Prostate gland (tissue), 2 donors: ENCODE measurements around the gene TAF11L13.
"Not testable (repeated sequence)": the region's sequence is repeated elsewhere in the genome, so short reads cannot be mapped to it uniquely, and the experiment has no call there.

Source experiments
- POLR2A ChIP-seq: fragments of 450-650 bp; IDR thresholded peaks from one replicate; pipeline ENCODE4 v1.6.1; 2016; ENCODE audit warnings: antibody characterized with exemption, mild to moderate bottlenecking
- POLR2AphosphoS5 ChIP-seq: sonication (generic); formaldehyde crosslinking; IDR thresholded peaks from one replicate; pipeline ENCODE4 v1.6.1; 2017; ENCODE audit warnings: antibody characterized with exemption
- TF ChIP-seq, protein P1 (sequence below), 4 experiments: fragments of 200-600 bp in 2 of 4; fragments of 450-650 bp in 2 of 4; sonication (generic) in 2 of 4; IDR thresholded peaks; 1 replicate in 3 of 4; 2 replicates in 1 of 4; pipeline ENCODE4 v1.5.1; 2016 to 2019; ENCODE audit warnings: antibody characterized with exemption in 4 of 4, mild to moderate bottlenecking in 2 of 4, moderate library complexity in 2 of 4

DNA sequence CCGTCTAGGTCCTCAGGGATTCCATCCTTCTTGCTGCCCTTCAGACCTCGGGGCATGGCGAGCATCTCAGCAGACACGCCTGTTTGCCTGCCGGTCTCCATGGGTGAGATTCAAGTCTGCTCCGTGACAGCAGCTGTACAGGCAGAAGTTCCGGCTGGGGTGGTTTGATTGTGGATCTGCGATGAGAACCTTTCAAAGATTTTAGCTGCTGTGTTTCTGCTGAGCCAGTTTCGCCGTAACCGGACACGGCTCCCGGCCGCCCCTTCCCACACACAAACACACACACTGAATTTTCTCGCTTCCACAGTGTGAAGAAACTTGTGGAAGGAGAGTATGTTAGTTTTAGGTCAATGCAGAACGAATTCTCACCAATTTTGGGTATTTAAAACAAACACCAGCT, 41.0 kb upstream of the TAF11L13 start, which contains the start of gene TAF11L8:
- TF ChIP-seq, protein P1, sequence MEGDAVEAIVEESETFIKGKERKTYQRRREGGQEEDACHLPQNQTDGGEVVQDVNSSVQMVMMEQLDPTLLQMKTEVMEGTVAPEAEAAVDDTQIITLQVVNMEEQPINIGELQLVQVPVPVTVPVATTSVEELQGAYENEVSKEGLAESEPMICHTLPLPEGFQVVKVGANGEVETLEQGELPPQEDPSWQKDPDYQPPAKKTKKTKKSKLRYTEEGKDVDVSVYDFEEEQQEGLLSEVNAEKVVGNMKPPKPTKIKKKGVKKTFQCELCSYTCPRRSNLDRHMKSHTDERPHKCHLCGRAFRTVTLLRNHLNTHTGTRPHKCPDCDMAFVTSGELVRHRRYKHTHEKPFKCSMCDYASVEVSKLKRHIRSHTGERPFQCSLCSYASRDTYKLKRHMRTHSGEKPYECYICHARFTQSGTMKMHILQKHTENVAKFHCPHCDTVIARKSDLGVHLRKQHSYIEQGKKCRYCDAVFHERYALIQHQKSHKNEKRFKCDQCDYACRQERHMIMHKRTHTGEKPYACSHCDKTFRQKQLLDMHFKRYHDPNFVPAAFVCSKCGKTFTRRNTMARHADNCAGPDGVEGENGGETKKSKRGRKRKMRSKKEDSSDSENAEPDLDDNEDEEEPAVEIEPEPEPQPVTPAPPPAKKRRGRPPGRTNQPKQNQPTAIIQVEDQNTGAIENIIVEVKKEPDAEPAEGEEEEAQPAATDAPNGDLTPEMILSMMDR (IDR thresholded peaks at IDR 0.05), result not testable (repeated sequence)
- TF ChIP-seq POLR2A, POLR2AphosphoS5: not testable (repeated sequence)
